Kidney (tissue), 14 donors: ENCODE results near the gene SPATS2L. TPM values are rescaled to one million over a fixed set of nuclear protein-coding genes. Genes with fewer than 3 reads are reported as not detected.

Source experiments
- DNase-seq, 5 donors: peaks; one replicate each; pipeline ENCODE4 v3.0.0-alpha.2; 2013 to 2020
- FAIRE-seq: peaks from 2 replicates; lab custom pipeline; 2012; peaks lifted over from hg19 to GRCh38; lab: Jason Lieb, UNC
- H3K27ac ChIP-seq, 2 donors: one replicate each; pipeline ENCODE4 v1.7.0; 2013; ENCODE audit warnings: low read depth in 2 of 2, low read length in 2 of 2, inconsistent platforms in 1 of 2
- H3K27me3 ChIP-seq: one replicate; pipeline ENCODE4 v1.7.1; 2013; ENCODE audit warnings: low read length, inconsistent platforms; ENCODE audit not compliant: control insufficient read depth, insufficient read depth
- H3K36me3 ChIP-seq, 3 donors: one replicate each; pipeline versions ENCODE4 v1.7.0 to v1.7.1; 2013; ENCODE audit warnings: low read length in 3 of 3, control low read depth in 1 of 3, inconsistent platforms in 1 of 3; ENCODE audit not compliant: insufficient read depth in 3 of 3, control insufficient read depth in 2 of 3
- H3K4me1 ChIP-seq, 3 donors: one replicate each; pipeline versions ENCODE4 v1.7.0 to v1.7.1; 2013; ENCODE audit warnings: low read length in 3 of 3, inconsistent platforms in 1 of 3, low read depth in 1 of 3; ENCODE audit not compliant: control insufficient read depth in 2 of 3, insufficient read depth in 2 of 3
- H3K4me3 ChIP-seq, 3 donors: one replicate each; pipeline versions ENCODE4 v1.7.0 to v1.8.1; 2013; ENCODE audit warnings: low read length in 3 of 3, control low read depth in 1 of 3, inconsistent platforms in 1 of 3
- H3K9ac ChIP-seq, 3 donors: one replicate each; pipeline versions ENCODE4 v1.7.0 to v1.7.1; 2013; ENCODE audit warnings: low read length in 3 of 3, control low read depth in 1 of 3, inconsistent platforms in 1 of 3
- H3K9me3 ChIP-seq, 3 donors: one replicate each; pipeline versions ENCODE4 v1.7.0 to v1.7.1; 2013; ENCODE audit warnings: low read length in 3 of 3, control low read depth in 1 of 3, inconsistent platforms in 1 of 3; ENCODE audit not compliant: control insufficient read depth in 2 of 3, insufficient read depth in 1 of 3
- intact Hi-C: fragments of 100-400 bp; cut with DNase I; formaldehyde crosslinking; loops from one replicate; pipeline ENCODE4 v1.11.1; 2022
- polyA plus RNA-seq: library from polyadenylated mRNA; stranded (reverse); fragments of 350-450 nt; fragmentation: Illumina TruSeq; extraction: RNeasy Lipid Tissue Mini Kit (QIAGEN cat#74804); gene quantifications from one replicate; pipeline ENCODE4 v1.2.3, GENCODE V29; 2014; ENCODE audit warnings: low read depth, low replicate concordance; ENCODE audit not compliant: insufficient read depth
- total RNA-seq: library from RNA; stranded (reverse); fragmentation: NEBNext Ultra II Directional; extraction: Animal tissue kit (Norgen Biotek cat#: 25700); gene quantifications from one replicate; pipeline ENCODE4 v1.2.1, GENCODE V29; 2021
- TF ChIP-seq, protein P1 (sequence below): IDR thresholded peaks from 3 replicates; pipeline ENCODE4 v1.5.1; 2012; ENCODE audit warnings: mild to moderate bottlenecking, moderate library complexity, borderline replicate concordance; ENCODE audit not compliant: insufficient read depth; ENCODE audit errors: extremely low read depth
- donor health status: control.
- donor health status: control.
- donor health status: control.
- donor health status: control.
- donor health status: control.
- donor health status: DM: yes; HTN: yes; CAD: no.
- donor health status: Normal renal cell carcinoma (clear cell type).

SPATS2L gene
- total and polyA plus RNA-seq, 2 donors from 2014 or later: 86.1 to 166 TPM

DNA sequence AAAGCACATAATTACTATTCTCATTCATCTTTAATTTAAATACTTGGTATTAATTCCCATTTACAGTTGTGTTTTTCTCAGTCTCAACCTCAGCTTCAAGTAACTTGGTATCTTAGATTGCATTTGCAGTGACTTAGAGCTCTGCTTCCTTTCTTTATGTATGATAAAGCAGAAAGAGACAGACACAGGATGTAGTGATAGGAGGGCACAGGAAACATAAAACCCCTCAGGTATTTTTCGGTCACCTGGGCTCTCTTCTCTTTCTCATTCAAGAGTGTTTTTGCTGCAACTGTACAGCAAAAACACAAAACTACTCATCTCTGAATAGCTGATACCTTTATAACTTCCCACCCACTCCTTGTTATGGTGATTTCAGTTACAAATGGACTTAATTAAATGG, 120.3 kb downstream of the SPATS2L start:
- Histone ChIP-seq H3K9ac (no peak overlapping the region), H3K27ac (no peak overlapping the region), H3K9me3 (no peaks in the 10 kb centered on the region), H3K4me1 (peaks cover 0 to 6% (median 5%) of the 10 kb centered on the region in 3 donors), H3K36me3 (peaks cover 0 to 6% (median 0%) of the 10 kb centered on the region in 3 donors), H3K4me3 (no peak overlapping the region), H3K27me3 (no peaks in the 10 kb centered on the region)
- TF ChIP-seq, protein P1, sequence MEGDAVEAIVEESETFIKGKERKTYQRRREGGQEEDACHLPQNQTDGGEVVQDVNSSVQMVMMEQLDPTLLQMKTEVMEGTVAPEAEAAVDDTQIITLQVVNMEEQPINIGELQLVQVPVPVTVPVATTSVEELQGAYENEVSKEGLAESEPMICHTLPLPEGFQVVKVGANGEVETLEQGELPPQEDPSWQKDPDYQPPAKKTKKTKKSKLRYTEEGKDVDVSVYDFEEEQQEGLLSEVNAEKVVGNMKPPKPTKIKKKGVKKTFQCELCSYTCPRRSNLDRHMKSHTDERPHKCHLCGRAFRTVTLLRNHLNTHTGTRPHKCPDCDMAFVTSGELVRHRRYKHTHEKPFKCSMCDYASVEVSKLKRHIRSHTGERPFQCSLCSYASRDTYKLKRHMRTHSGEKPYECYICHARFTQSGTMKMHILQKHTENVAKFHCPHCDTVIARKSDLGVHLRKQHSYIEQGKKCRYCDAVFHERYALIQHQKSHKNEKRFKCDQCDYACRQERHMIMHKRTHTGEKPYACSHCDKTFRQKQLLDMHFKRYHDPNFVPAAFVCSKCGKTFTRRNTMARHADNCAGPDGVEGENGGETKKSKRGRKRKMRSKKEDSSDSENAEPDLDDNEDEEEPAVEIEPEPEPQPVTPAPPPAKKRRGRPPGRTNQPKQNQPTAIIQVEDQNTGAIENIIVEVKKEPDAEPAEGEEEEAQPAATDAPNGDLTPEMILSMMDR: no peak
- no peak for DNase-seq
- intact Hi-C loops: no loop called here
- FAIRE-seq: no peak

DNA sequence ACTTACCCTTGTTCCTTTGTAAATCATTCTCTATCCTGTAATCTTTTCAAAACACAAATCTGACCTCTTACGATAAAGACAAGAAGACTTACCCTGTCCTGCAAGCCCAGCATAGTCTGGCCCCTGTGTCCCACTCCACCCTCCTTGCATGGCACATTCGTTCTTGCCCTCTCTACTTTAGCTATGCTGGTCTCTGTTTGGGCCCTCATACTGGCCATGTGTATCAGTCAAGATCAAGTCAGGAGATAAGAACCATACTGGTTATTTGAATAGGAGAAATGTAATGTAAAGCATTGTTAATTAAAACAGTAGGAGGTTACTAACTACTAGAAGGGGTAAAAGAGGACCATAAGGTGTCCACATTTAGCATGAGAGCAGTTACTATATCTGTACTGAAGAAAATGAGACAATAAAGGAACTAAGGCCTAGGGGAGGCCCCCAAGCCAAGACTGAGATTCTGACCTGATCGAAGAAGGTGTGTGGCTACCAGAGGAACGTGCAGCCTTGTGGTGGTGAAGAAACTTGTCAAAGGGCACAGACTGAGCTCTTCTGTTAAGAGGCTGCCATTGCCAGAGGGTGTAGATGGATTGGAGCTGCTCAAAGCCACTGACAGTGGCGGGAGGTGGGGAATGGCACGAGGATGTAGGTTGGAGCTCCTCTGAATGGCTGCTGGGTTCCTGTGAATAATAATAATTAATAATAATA, 122.6 kb downstream of the SPATS2L start:
- Histone ChIP-seq H3K9me3 (no peaks in the 10 kb centered on the region), H3K4me1 (peaks cover 0 to 6% (median 5%) of the 10 kb centered on the region in 3 donors), H3K36me3 (no peaks in the 10 kb centered on the region), H3K9ac (no peak overlapping the region), H3K4me3 (no peak overlapping the region), H3K27ac (no peak overlapping the region), H3K27me3 (no peaks in the 10 kb centered on the region)
- TF ChIP-seq, protein P1: no peak
- DNase-seq: no peak
- intact Hi-C loops: no loop called here
- no peak for FAIRE-seq

DNA sequence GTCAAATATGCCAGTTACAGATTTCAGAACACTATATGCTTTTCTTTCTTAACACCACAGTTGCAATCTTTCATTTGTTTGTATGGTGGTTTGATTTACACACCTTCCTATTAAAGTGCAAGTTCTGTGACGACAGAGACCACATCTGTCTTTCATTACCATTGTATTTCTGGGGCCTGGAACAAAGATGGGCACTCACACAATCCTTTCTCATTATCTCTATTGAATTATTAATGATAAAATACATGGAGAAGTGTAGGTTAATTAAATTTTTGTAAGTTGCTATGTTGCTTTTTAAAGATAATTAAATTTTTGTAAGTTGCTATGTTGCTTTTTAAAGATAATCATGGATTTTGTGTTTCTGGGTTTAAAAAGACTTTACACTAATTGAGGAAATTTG, 123.5 kb downstream of the SPATS2L start:
- no peaks in the 10 kb centered on the region for H3K36me3 ChIP-seq
- no peak for FAIRE-seq
- TF ChIP-seq, protein P1: no peak

More for the DNA sequence above, 123.5 kb downstream of the SPATS2L start:
- Histone ChIP-seq H3K4me1 (peaks cover 0 to 6% (median 5%) of the 10 kb centered on the region in 3 donors), H3K27ac (no peak overlapping the region), H3K4me3 (no peak overlapping the region), H3K9me3 (no peaks in the 10 kb centered on the region), H3K27me3 (no peaks in the 10 kb centered on the region), H3K9ac (no peak overlapping the region)
- intact Hi-C loops: no loop called here
- no peak for DNase-seq
